Measurements from ENCODE around the gene CACNB4.

Gene CACNB4

GRCh38 chr2:152067823-152068222, 31.0 kb downstream of the CACNB4 start:
- no peak for DNase-seq (ENCODE audit: low spot score)
- TF ChIP-seq, protein P1, sequence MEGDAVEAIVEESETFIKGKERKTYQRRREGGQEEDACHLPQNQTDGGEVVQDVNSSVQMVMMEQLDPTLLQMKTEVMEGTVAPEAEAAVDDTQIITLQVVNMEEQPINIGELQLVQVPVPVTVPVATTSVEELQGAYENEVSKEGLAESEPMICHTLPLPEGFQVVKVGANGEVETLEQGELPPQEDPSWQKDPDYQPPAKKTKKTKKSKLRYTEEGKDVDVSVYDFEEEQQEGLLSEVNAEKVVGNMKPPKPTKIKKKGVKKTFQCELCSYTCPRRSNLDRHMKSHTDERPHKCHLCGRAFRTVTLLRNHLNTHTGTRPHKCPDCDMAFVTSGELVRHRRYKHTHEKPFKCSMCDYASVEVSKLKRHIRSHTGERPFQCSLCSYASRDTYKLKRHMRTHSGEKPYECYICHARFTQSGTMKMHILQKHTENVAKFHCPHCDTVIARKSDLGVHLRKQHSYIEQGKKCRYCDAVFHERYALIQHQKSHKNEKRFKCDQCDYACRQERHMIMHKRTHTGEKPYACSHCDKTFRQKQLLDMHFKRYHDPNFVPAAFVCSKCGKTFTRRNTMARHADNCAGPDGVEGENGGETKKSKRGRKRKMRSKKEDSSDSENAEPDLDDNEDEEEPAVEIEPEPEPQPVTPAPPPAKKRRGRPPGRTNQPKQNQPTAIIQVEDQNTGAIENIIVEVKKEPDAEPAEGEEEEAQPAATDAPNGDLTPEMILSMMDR (IDR thresholded peaks at IDR 0.05): no peak
- H3K27ac ChIP-seq: no peak overlapping the region
- H3K4me3 ChIP-seq: no peak overlapping the region

GRCh38 chr2:152065945-152066344, 32.9 kb downstream of the CACNB4 start:
- no peak for DNase-seq (ENCODE audit: low spot score)
- Histone ChIP-seq H3K4me3 (no peak overlapping the region), H3K27ac (no peak overlapping the region)
- TF ChIP-seq, protein P1 (IDR thresholded peaks at IDR 0.05): no peak

DNA sequence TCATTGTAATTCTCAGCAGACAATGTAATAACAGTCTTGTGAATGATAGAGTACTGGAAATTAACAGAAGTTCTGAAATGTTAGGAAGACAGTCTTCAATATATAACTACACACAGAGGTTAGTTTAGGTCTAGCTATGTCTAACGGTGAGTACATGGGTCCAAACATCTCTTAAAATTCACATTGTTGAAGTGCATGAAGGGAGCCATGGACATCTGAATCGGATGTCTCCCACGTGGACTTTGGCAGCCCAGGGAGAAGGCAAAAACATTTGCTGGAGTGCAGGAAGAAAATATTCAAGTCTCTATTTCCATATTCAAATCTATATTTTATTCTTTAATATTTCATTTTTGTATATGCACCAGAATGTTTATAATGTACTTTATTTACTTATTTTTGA, 34.8 kb downstream of the CACNB4 start:
- TF ChIP-seq, protein P1 (IDR thresholded peaks at IDR 0.05): no peak
- H3K27ac ChIP-seq: no peak overlapping the region

GRCh38 chr2:152063325-152063924, 35.4 kb downstream of the CACNB4 start:
- no peak for DNase-seq (ENCODE audit: low spot score)
- TF ChIP-seq, protein P1 (IDR thresholded peaks at IDR 0.05): no peak
- H3K4me3 ChIP-seq: no peak overlapping the region
- H3K27ac ChIP-seq: peak overlapping the region in 1 of 2 donors; percentile 64

More for the DNA sequence above, 34.8 kb downstream of the CACNB4 start:
- no peak for DNase-seq (ENCODE audit: low spot score)
- H3K4me3 ChIP-seq: no peak overlapping the region

- peak overlapping the region; percentile 47 for H3K4me3 ChIP-seq
- peak overlapping the region in 1 of 2 donors; percentile 64 for H3K27ac ChIP-seq
- no peak for DNase-seq (ENCODE audit: low spot score)
- TF ChIP-seq, protein P1 (IDR thresholded peaks at IDR 0.05): no peak
Measured at GRCh38 chr2:152062125-152063091, 36.4 kb downstream of the CACNB4 start.

DNA sequence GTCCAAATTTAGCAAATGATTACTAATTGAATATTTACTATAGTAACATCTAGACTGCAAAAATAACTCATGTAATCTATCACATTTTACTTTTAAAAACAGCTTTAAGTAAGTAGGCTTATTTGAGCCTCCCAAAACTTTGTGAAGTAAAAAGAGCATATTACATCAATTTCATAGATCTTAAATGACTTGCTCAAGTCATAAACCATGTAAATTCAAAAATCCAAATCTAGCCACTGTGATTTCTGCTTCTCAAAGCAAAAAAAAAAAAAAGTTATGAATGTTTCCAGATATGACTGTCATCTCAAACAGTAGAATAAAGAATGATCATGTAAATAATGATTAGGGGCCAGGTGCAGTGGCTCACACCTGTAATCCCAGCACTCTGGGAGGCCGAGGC, 37.5 kb downstream of the CACNB4 start:
- no peak for DNase-seq (ENCODE audit: low spot score)
- Histone ChIP-seq H3K27ac (no peak overlapping the region), H3K4me3 (no peak overlapping the region)
- TF ChIP-seq, protein P1 (IDR thresholded peaks at IDR 0.05): no peak
